K562 (cell line): Measurements from ENCODE around the gene NPDC1. TPM values are rescaled to one million over a fixed set of nuclear protein-coding genes. Genes with fewer than 3 reads are reported as not detected.

ENCODE experiments used
- ATF7 ChIP-seq: fragments of 450-650 bp; IDR thresholded peaks from 2 replicates; pipeline ENCODE4 v1.7.1; 2014; ENCODE audit warnings: mild to moderate bottlenecking, moderate library complexity
- ELK3 ChIP-seq: fragments of 450-650 bp; formaldehyde crosslinking; IDR thresholded peaks from 2 replicates; pipeline ENCODE4 v1.4.0; 2020; ENCODE audit warnings: mild to moderate bottlenecking
- FOSL1 ChIP-seq: fragments of 200-800 bp; sonication (Bioruptor generic); conservative IDR thresholded peaks from 2 replicates; pipeline ENCODE4 v1.6.1; 2016; ENCODE audit warnings: missing genetic modification characterization, missing compliant biosample characterization
- FOXM1 ChIP-seq, 2 experiments: fragments of 450-650 bp in 1 of 2; sonication (generic) in 1 of 2; formaldehyde crosslinking in 1 of 2; IDR thresholded peaks; 2 replicates each; pipeline versions ENCODE4 v1.6.1 to v1.9.0; 2017 to 2022; ENCODE audit warnings: low read depth in 2 of 2, mild to moderate bottlenecking in 2 of 2, missing genetic modification reagents in 1 of 2, moderate library complexity in 1 of 2
- MIER1 ChIP-seq: fragments of 450-650 bp; IDR thresholded peaks from 2 replicates; pipeline ENCODE4 v1.6.1; 2016; ENCODE audit warnings: antibody characterized with exemption, mild to moderate bottlenecking, low read depth
- PATZ1 ChIP-seq: fragments of 250-450 bp; sonication (Bioruptor Pico); IDR thresholded peaks from 2 replicates; pipeline ENCODE4 v1.5.0; 2020; ENCODE audit warnings: mild to moderate bottlenecking, borderline replicate concordance
- POLR2G ChIP-seq: fragments of 200-400 bp; formaldehyde crosslinking; IDR thresholded peaks from 2 replicates; pipeline ENCODE4 v1.6.1; 2017; ENCODE audit warnings: low read depth, mild to moderate bottlenecking, antibody characterized with exemption, low read length, moderate library complexity
- REST ChIP-seq, 2 experiments: fragments of 450-650 bp; formaldehyde crosslinking in 1 of 2; IDR thresholded peaks; 2 replicates each; pipeline versions ENCODE4 v1.4.0 to v1.6.1; 2014 to 2020; ENCODE audit warnings: mild to moderate bottlenecking in 2 of 2, borderline replicate concordance in 1 of 2, low read depth in 1 of 2
- ZBTB17 ChIP-seq: fragments of 450-650 bp; formaldehyde crosslinking; IDR thresholded peaks from 2 replicates; pipeline ENCODE4 v1.4.0; 2020; ENCODE audit warnings: mild to moderate bottlenecking
- ZBTB7A ChIP-seq: IDR thresholded peaks from 2 replicates; pipeline ENCODE4 v1.6.1; 2011; ENCODE audit warnings: low read depth, mild to moderate bottlenecking, low read length, moderate library complexity, borderline replicate concordance; ENCODE audit not compliant: control insufficient read depth
- ZNF583 ChIP-seq: fragments of 250-450 bp; sonication (Bioruptor Pico); IDR thresholded peaks from 2 replicates; pipeline ENCODE4 v1.4.0; 2020
- polyA plus RNA-seq, 8 experiments: library from polyadenylated mRNA; depleted of rRNA in 4 of 8; stranded (reverse) in 5 of 8; unstranded in 3 of 8; fragments of >200 nt; fragmentation: Nextera tagmentation in 2 of 8; fragmentation: Illumina TruSeq in 1 of 8; extraction: Ambion mirVana in 2 of 8; extraction: Trizol in 1 of 8; gene quantifications; 2 replicates each; pipeline versions ENCODE4 v1.2.1 to v1.2.3, GENCODE V29; 2011 to 2014; ENCODE audit warnings: inconsistent platforms in 1 of 8, missing spikeins in 1 of 8
- total RNA-seq, 7 experiments: library from RNA; depleted of rRNA in 6 of 7; stranded (reverse); fragments of >200 nt in 6 of 7; fragmentation: Illumina TruSeq in 2 of 7; extraction: Trizol in 2 of 7; gene quantifications; 2 replicates each; pipeline versions ENCODE4 v1.2.1 to v1.2.3, GENCODE V29; 2011 to 2021; ENCODE audit warnings: low replicate concordance in 1 of 7
- TF ChIP-seq, protein P1 (sequence below): IDR thresholded peaks from 2 replicates; pipeline ENCODE4 v1.6.1; 2012; ENCODE audit warnings: low read depth, low read length, improper control_type of control experiment, borderline replicate concordance

The NPDC1 gene
- total and polyA plus RNA-seq, 9 of the 15 experiments (the other 6 are each of a cell fraction or from before 2014, with no cell fraction given), result 0.06 to 2.1 (median 0.53) TPM; not detected in 3

- TF ChIP-seq REST (IDR thresholded peaks at IDR 0.05; ENCODE audit: borderline replicate concordance), result peak; percentile 38; the same call in 1 of the 2 replicates
- TF ChIP-seq REST (CRISPR knock-in tag; IDR thresholded peaks at IDR 0.05; ENCODE audit: low read depth), result no peak
- TF ChIP-seq, protein P1, sequence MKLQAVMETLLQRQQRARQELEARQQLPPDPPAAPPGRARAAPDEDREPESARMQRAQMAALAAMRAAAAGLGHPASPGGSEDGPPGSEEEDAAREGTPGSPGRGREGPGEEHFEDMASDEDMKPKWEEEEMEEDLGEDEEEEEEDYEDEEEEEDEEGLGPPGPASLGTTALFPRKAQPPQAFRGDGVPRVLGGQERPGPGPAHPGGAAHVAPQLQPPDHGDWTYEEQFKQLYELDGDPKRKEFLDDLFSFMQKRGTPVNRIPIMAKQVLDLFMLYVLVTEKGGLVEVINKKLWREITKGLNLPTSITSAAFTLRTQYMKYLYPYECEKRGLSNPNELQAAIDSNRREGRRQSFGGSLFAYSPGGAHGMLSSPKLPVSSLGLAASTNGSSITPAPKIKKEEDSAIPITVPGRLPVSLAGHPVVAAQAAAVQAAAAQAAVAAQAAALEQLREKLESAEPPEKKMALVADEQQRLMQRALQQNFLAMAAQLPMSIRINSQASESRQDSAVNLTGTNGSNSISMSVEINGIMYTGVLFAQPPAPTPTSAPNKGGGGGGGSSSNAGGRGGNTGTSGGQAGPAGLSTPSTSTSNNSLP, result no peak
- TF ChIP-seq ZBTB7A, result peak; percentile 69
- no peak for TF ChIP-seq POLR2G
- TF ChIP-seq ELK3 (CRISPR knock-in tag), result no peak
- TF ChIP-seq ZBTB17 (CRISPR knock-in tag), result 0 out of 2 replicates have a peak, but pooled peaks have one; percentile 21
- no peak for TF ChIP-seq ZNF583 (CRISPR knock-in tag)
- TF ChIP-seq MIER1, result no peak
- peak; percentile 21; the same call in 1 of the 2 replicates for TF ChIP-seq ATF7
- no peak for TF ChIP-seq PATZ1 (CRISPR knock-in tag)
- TF ChIP-seq FOXM1 (IDR thresholded peaks at IDR 0.05; ENCODE audit: low read depth), result no peak
- no peak for TF ChIP-seq FOXM1 (CRISPR knock-in tag; IDR thresholded peaks at IDR 0.05; ENCODE audit: low read depth)
- no peak for TF ChIP-seq FOSL1 (tag)
Measured at GRCh38 chr9:137029058-137029936, 16.7 kb downstream of the NPDC1 start (continued).
